Measurements from ENCODE around the gene SPEF1.
"Not testable (repeated sequence)": the region's sequence is repeated elsewhere in the genome, so short reads cannot be mapped to it uniquely, and the experiment has no call there.

Gene SPEF1

GRCh38 chr20:3800256-3800877 is 19.1 kb upstream of the SPEF1 start:
- Mint-ChIP-seq H3K9me3 (no peaks in the 10 kb centered on the region), H3K4me3 (no peak overlapping the region), H3K27ac (no peak overlapping the region), H3K36me3 (ENCODE audit: low read depth) (peaks cover 48% of the 10 kb centered on the region), H3K4me1 (ENCODE audit: low read depth) (peaks cover 78% of the 10 kb centered on the region), H3K27me3 (no peaks in the 10 kb centered on the region)

- peaks cover 74% of the 10 kb centered on the region for H3K4me1 Mint-ChIP-seq (ENCODE audit: low read depth)
- H3K27ac Mint-ChIP-seq, result peak overlapping the region; percentile 89
- H3K4me3 Mint-ChIP-seq, result peak overlapping the region; percentile 91
- peaks cover 37% of the 10 kb centered on the region for H3K36me3 Mint-ChIP-seq (ENCODE audit: low read depth)
- no peaks in the 10 kb centered on the region for H3K27me3 Mint-ChIP-seq
- no peaks in the 10 kb centered on the region for H3K9me3 Mint-ChIP-seq
These were observed 17.6 kb upstream of the SPEF1 start for GRCh38 chr20:3798908-3799248.

GRCh38 chr20:3798373-3798768 is 17.1 kb upstream of the SPEF1 start:
- peak overlapping the region; percentile 91 for H3K4me3 Mint-ChIP-seq
- H3K27me3 Mint-ChIP-seq, result no peaks in the 10 kb centered on the region
- H3K27ac Mint-ChIP-seq, result peak overlapping the region; percentile 89
- peaks cover 32% of the 10 kb centered on the region for H3K36me3 Mint-ChIP-seq (ENCODE audit: low read depth)
- H3K4me1 Mint-ChIP-seq (ENCODE audit: low read depth), result peaks cover 70% of the 10 kb centered on the region
- H3K9me3 Mint-ChIP-seq, result no peaks in the 10 kb centered on the region

GRCh38 chr20:3797592-3798372 is 16.5 kb upstream of the SPEF1 start:
- Mint-ChIP-seq H3K9me3 (no peaks in the 10 kb centered on the region), H3K4me3 (peak overlapping the region; percentile 91), H3K27me3 (no peaks in the 10 kb centered on the region), H3K36me3 (ENCODE audit: low read depth) (peaks cover 28% of the 10 kb centered on the region), H3K4me1 (ENCODE audit: low read depth) (peaks cover 67% of the 10 kb centered on the region), H3K27ac (peak overlapping the region; percentile 89)

- Mint-ChIP-seq H3K36me3 (ENCODE audit: low read depth) (peaks cover 23% of the 10 kb centered on the region), H3K4me3 (peak overlapping the region; percentile 91), H3K27ac (peak overlapping the region; percentile 89), H3K9me3 (no peaks in the 10 kb centered on the region), H3K4me1 (ENCODE audit: low read depth) (peaks cover 62% of the 10 kb centered on the region), H3K27me3 (no peaks in the 10 kb centered on the region)
These were observed 15.9 kb upstream of the SPEF1 start for GRCh38 chr20:3797226-3797545.

GRCh38 chr20:3796477-3797225 is 15.4 kb upstream of the SPEF1 start:
- H3K27me3 Mint-ChIP-seq, result no peaks in the 10 kb centered on the region
- peak overlapping the region; percentile 89 for H3K27ac Mint-ChIP-seq
- H3K36me3 Mint-ChIP-seq (ENCODE audit: low read depth), result peaks cover 23% of the 10 kb centered on the region
- H3K4me1 Mint-ChIP-seq (ENCODE audit: low read depth), result peaks cover 57% of the 10 kb centered on the region
- H3K4me3 Mint-ChIP-seq, result peak overlapping the region; percentile 91
- no peaks in the 10 kb centered on the region for H3K9me3 Mint-ChIP-seq

- Mint-ChIP-seq H3K27ac (peak within 1 kb of the TSS; percentile 98), H3K4me1 (ENCODE audit: low read depth) (peaks cover 51% of the 10 kb centered on the region), H3K27me3 (no peaks in the 10 kb centered on the region), H3K9me3 (no peaks in the 10 kb centered on the region), H3K36me3 (ENCODE audit: low read depth) (peaks cover 14% of the 10 kb centered on the region), H3K4me3 (peak within 1 kb of the TSS; percentile 91)
These were observed 14.5 kb upstream of the SPEF1 start, which contains the start of gene CDC25B for GRCh38 chr20:3795511-3796468. CDC25B (plus strand) TSS chr20:3796310; CDS start chr20:3796532, 222 bp downstream.

GRCh38 chr20:3794701-3795420 is 13.6 kb upstream of the SPEF1 start:
- Mint-ChIP-seq H3K4me1 (ENCODE audit: low read depth) (peaks cover 41% of the 10 kb centered on the region), H3K27ac (peak overlapping the region; percentile 98), H3K9me3 (no peaks in the 10 kb centered on the region), H3K27me3 (no peaks in the 10 kb centered on the region), H3K4me3 (peak overlapping the region; percentile 91), H3K36me3 (ENCODE audit: low read depth) (peaks cover 6% of the 10 kb centered on the region)

- H3K9me3 Mint-ChIP-seq; H3K27ac Mint-ChIP-seq; H3K27me3 Mint-ChIP-seq; H3K36me3 Mint-ChIP-seq (ENCODE audit: low read depth); H3K4me3 Mint-ChIP-seq: not testable (repeated sequence)
- H3K4me1 Mint-ChIP-seq (ENCODE audit: low read depth), result peaks cover 34% of the 10 kb centered on the region
These were observed 12.9 kb upstream of the SPEF1 start for GRCh38 chr20:3794168-3794567.

- H3K4me3 Mint-ChIP-seq, H3K9me3 Mint-ChIP-seq, H3K27ac Mint-ChIP-seq: not testable (repeated sequence)
These were observed 8.0 kb upstream of the SPEF1 start for GRCh38 chr20:3789201-3789600.

GRCh38 chr20:3788685-3789155 is 7.5 kb upstream of the SPEF1 start:
- Mint-ChIP-seq H3K4me3 (no peak overlapping the region), H3K27ac (peak overlapping the region; percentile 50), H3K27me3 (no peaks in the 10 kb centered on the region), H3K9me3 (no peaks in the 10 kb centered on the region), H3K4me1 (ENCODE audit: low read depth) (peaks cover 25% of the 10 kb centered on the region), H3K36me3 (ENCODE audit: low read depth) (peaks cover 6% of the 10 kb centered on the region)

More at GRCh38 chr20:3789201-3789600, 8.0 kb upstream of the SPEF1 start:
- H3K36me3 Mint-ChIP-seq (ENCODE audit: low read depth); H3K27me3 Mint-ChIP-seq: not testable (repeated sequence)
- H3K4me1 Mint-ChIP-seq (ENCODE audit: low read depth), result peaks cover 24% of the 10 kb centered on the region

- Mint-ChIP-seq H3K27me3 (no peaks in the 10 kb centered on the region), H3K27ac (no peak overlapping the region), H3K36me3 (ENCODE audit: low read depth) (peaks cover 6% of the 10 kb centered on the region), H3K4me1 (ENCODE audit: low read depth) (peaks cover 31% of the 10 kb centered on the region), H3K4me3 (peak overlapping the region; percentile 70), H3K9me3 (no peaks in the 10 kb centered on the region)
These were observed 6.2 kb upstream of the SPEF1 start for GRCh38 chr20:3787324-3788014.

- Mint-ChIP-seq H3K36me3 (ENCODE audit: low read depth) (peaks cover 6% of the 10 kb centered on the region), H3K27me3 (no peaks in the 10 kb centered on the region), H3K4me1 (ENCODE audit: low read depth) (peaks cover 34% of the 10 kb centered on the region), H3K4me3 (peak within 1 kb of the TSS; percentile 88), H3K9me3 (no peaks in the 10 kb centered on the region), H3K27ac (peak within 1 kb of the TSS; percentile 87)
These were observed 5.5 kb upstream of the SPEF1 start, which contains the start of gene CENPB for GRCh38 chr20:3786665-3787323. CENPB (minus strand) TSS chr20:3786740; CDS start chr20:3786483, 257 bp downstream.

Data from stimulated activated naive CD8-positive, alpha-beta T cell treated with anti-CD3 and anti-CD28 coated beads, Interleukin-15, Interleukin-2, amounts not matched to agents 100 ng/mL and 50 ng/mL, for 24 hours (primary cell).